Stomach smooth muscle (tissue), 2 donors: ENCODE measurements around the gene POLR2C.
"Not testable (repeated sequence)": the region's sequence is repeated elsewhere in the genome, so short reads cannot be mapped to it uniquely, and the experiment has no call there.

Experiments used
- H3K27ac ChIP-seq: one replicate; pipeline ENCODE4 v1.7.0; 2013; ENCODE audit warnings: mild to moderate bottlenecking, low read length, inconsistent platforms
- H3K27me3 ChIP-seq, 2 donors: one replicate each; pipeline ENCODE4 v1.7.0; 2013; ENCODE audit warnings: low read length in 2 of 2; ENCODE audit not compliant: insufficient read depth in 2 of 2, control insufficient read depth in 1 of 2
- H3K36me3 ChIP-seq, 2 donors: one replicate each; pipeline ENCODE4 v1.7.0; 2013; ENCODE audit warnings: low read length in 2 of 2; ENCODE audit not compliant: control insufficient read depth in 2 of 2, insufficient read depth in 2 of 2
- H3K4me1 ChIP-seq: one replicate; pipeline ENCODE4 v1.7.0; 2013; ENCODE audit warnings: low read length; ENCODE audit not compliant: control insufficient read depth, insufficient read depth
- H3K4me3 ChIP-seq, 2 donors: one replicate each; pipeline ENCODE4 v1.7.0; 2013; ENCODE audit warnings: low read length in 2 of 2
- H3K9ac ChIP-seq, 2 donors: one replicate each; pipeline ENCODE4 v1.7.0; 2013; ENCODE audit warnings: low read length in 2 of 2, mild to moderate bottlenecking in 1 of 2
- H3K9me3 ChIP-seq, 2 donors: one replicate each; pipeline ENCODE4 v1.7.0; 2013; ENCODE audit warnings: low read length in 2 of 2; ENCODE audit not compliant: control insufficient read depth in 2 of 2
- donor health status: healthy.
- donor health status: Pancreatic carcinoma.

The POLR2C gene

GRCh38 chr16:57427824-57428223 lies 34.7 kb upstream of the POLR2C start:
- peaks cover 40 to 44% of the 10 kb centered on the region in 2 donors for H3K36me3 ChIP-seq
- no peaks in the 10 kb centered on the region for H3K9me3 ChIP-seq
- H3K27ac ChIP-seq, result no peak overlapping the region
- H3K4me1 ChIP-seq, result peaks cover 8% of the 10 kb centered on the region
- no peak overlapping the region for H3K9ac ChIP-seq
- H3K27me3 ChIP-seq, result no peaks in the 10 kb centered on the region
- no peak overlapping the region for H3K4me3 ChIP-seq

GRCh38 chr16:57430955-57431354 lies 31.5 kb upstream of the POLR2C start:
- Histone ChIP-seq H3K27me3 (no peaks in the 10 kb centered on the region), H3K4me3 (no peak overlapping the region), H3K36me3 (peaks cover 63 to 69% of the 10 kb centered on the region in 2 donors), H3K9me3 (no peaks in the 10 kb centered on the region), H3K27ac (no peak overlapping the region), H3K9ac (no peak overlapping the region), H3K4me1 (no peaks in the 10 kb centered on the region)

GRCh38 chr16:57432505-57432904 lies 30.0 kb upstream of the POLR2C start:
- Histone ChIP-seq H3K4me3 (no peak overlapping the region), H3K27ac (no peak overlapping the region), H3K27me3 (no peaks in the 10 kb centered on the region), H3K9me3 (no peaks in the 10 kb centered on the region), H3K36me3 (peaks cover 63 to 71% of the 10 kb centered on the region in 2 donors), H3K4me1 (no peaks in the 10 kb centered on the region), H3K9ac (no peak overlapping the region)

- Histone ChIP-seq H3K9me3 (no peaks in the 10 kb centered on the region), H3K9ac (no peak overlapping the region), H3K27ac (no peak overlapping the region), H3K36me3 (peaks cover 63 to 70% of the 10 kb centered on the region in 2 donors), H3K4me1 (no peaks in the 10 kb centered on the region), H3K4me3 (no peak overlapping the region), H3K27me3 (no peaks in the 10 kb centered on the region)
These were observed 29.5 kb upstream of the POLR2C start for GRCh38 chr16:57432989-57433388.

- Histone ChIP-seq H3K4me1 (no peaks in the 10 kb centered on the region), H3K4me3 (no peak overlapping the region), H3K36me3 (peaks cover 61 to 66% of the 10 kb centered on the region in 2 donors)
These were observed 28.5 kb upstream of the POLR2C start for GRCh38 chr16:57434003-57434402.

GRCh38 chr16:57435838-57436237 lies 26.6 kb upstream of the POLR2C start:
- no peak overlapping the region for H3K27ac ChIP-seq
- H3K4me1 ChIP-seq, result no peaks in the 10 kb centered on the region
- no peaks in the 10 kb centered on the region for H3K9me3 ChIP-seq
- peaks cover 53 to 56% of the 10 kb centered on the region in 2 donors for H3K36me3 ChIP-seq
- H3K4me3 ChIP-seq, result no peak overlapping the region
- no peak overlapping the region for H3K9ac ChIP-seq
- H3K27me3 ChIP-seq, result no peaks in the 10 kb centered on the region

More at GRCh38 chr16:57434003-57434402, 28.5 kb upstream of the POLR2C start:
- Histone ChIP-seq H3K27me3 (no peaks in the 10 kb centered on the region), H3K27ac (no peak overlapping the region), H3K9ac (no peak overlapping the region), H3K9me3 (no peaks in the 10 kb centered on the region)

- not testable (repeated sequence) for H3K27ac ChIP-seq, H3K9ac ChIP-seq, H3K27me3 ChIP-seq, H3K4me3 ChIP-seq, H3K4me1 ChIP-seq, H3K9me3 ChIP-seq
- H3K36me3 ChIP-seq, result peaks cover 17 to 21% of the 10 kb centered on the region in 2 donors
These were observed 22.5 kb upstream of the POLR2C start for GRCh38 chr16:57439947-57440346.

- not testable (repeated sequence) for H3K27me3 ChIP-seq, H3K9ac ChIP-seq, H3K27ac ChIP-seq, H3K9me3 ChIP-seq, H3K4me3 ChIP-seq, H3K4me1 ChIP-seq
- H3K36me3 ChIP-seq, result peaks cover 14 to 19% of the 10 kb centered on the region in 2 donors
These were observed 21.9 kb upstream of the POLR2C start for GRCh38 chr16:57440551-57440950.

- Histone ChIP-seq H3K36me3 (peaks cover 0 to 4% of the 10 kb centered on the region in 2 donors), H3K4me1 (peaks cover 14% of the 10 kb centered on the region), H3K9ac (peak overlapping the region in 1 of 2 donors; percentile 21), H3K4me3 (no peak overlapping the region), H3K9me3 (no peaks in the 10 kb centered on the region), H3K27me3 (no peaks in the 10 kb centered on the region), H3K27ac (no peak overlapping the region)
These were observed 17.8 kb upstream of the POLR2C start for GRCh38 chr16:57444711-57445110.

GRCh38 chr16:57445510-57445909 lies 17.0 kb upstream of the POLR2C start:
- H3K9me3 ChIP-seq, result no peaks in the 10 kb centered on the region
- H3K4me1 ChIP-seq, result peaks cover 14% of the 10 kb centered on the region
- H3K27me3 ChIP-seq, result no peaks in the 10 kb centered on the region
- H3K9ac ChIP-seq, result no peak overlapping the region
- H3K27ac ChIP-seq, result no peak overlapping the region
- peaks cover 0 to 4% of the 10 kb centered on the region in 2 donors for H3K36me3 ChIP-seq
- H3K4me3 ChIP-seq, result peak overlapping the region in 1 of 2 donors; percentile 15

- Histone ChIP-seq H3K27me3 (no peaks in the 10 kb centered on the region), H3K27ac (peak overlapping the region; percentile 90), H3K4me1 (peaks cover 14% of the 10 kb centered on the region), H3K9me3 (no peaks in the 10 kb centered on the region), H3K9ac (peak overlapping the region; percentile 92 to 96), H3K36me3 (peaks cover 3 to 8% of the 10 kb centered on the region in 2 donors), H3K4me3 (peak overlapping the region; percentile 97)
These were observed 15.8 kb upstream of the POLR2C start for GRCh38 chr16:57446531-57447185.
